ENCODE results near the gene FARSB. TPM values are rescaled to one million over a fixed set of nuclear protein-coding genes. Genes with fewer than 3 reads are reported as not detected.

Gene FARSB
- total RNA-seq, 1 experiment from 2014 or later, result 50.2 TPM

DNA sequence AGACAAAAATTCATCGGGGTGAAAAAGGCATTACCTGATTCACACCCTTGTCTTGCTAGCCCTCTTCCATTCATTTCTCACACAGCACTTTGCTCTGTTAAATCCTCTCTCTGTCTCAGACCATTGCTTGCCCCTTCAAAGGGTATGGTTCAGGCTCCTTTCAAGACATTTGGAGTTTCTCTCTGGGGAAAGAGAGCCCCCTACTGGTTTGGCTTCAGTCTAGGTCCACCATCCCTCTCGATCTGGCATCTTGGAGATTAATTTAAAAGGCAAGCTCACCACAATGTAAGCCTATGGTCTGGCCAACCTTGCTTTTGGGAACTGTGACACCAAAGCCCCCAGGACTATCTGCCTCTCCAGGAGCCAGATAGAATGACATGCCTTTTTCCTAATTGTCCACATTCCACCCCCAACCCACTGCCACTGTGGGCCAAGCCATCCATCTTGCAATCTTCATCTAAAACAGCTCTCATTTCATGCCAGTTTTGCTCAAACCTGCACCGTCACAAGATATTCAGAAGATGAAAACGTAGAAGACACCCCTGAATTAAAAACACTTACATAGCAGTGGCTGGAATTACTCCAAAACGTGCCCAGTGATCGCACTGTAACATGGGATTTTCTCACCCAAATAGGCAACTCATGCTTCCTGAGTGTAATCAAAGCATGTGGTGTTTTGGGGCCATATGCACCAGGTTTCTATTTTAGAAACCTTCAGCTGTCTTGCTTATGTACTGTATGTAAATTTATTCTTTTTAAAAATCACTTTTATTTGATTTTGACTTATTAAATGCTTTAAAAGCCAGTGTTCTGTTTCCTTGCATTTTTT lies 93.9 kb downstream of the FARSB start:
- intact Hi-C loops (cut with micrococcal nuclease; ENCODE audit: unreplicated experiment), result loop anchor here (1.0 to 2.0 kb wide), 4 partner anchors 51 to 524 kb away; no protein-coding TSS in a partner anchor
- ChIA-PET CTCF (interaction anchor here (0.5 to 2.1 kb wide), 10 partner anchors 11 to 524 kb away, joined by 3 to 37 read pairs (median 4); no protein-coding TSS in a partner anchor), POLR2A (ENCODE audit: unreplicated experiment) (interaction anchor here (0.6 kb wide), 1 partner anchor 30 kb away, joined by 4 read pairs; no protein-coding TSS in a partner anchor)
- Histone ChIP-seq H3K27me3 (ENCODE audit: insufficient read depth, low read depth) (no peaks in the 10 kb centered on the region), H3K4me1 (replicated peaks; ENCODE audit: insufficient read depth) (no peaks in the 10 kb centered on the region), H3F3A (ENCODE audit: insufficient read depth, low read depth) (no peaks in the 10 kb centered on the region; the same call in 1 of the 2 replicates), H3K36me3 (ENCODE audit: low read depth) (peaks cover 5% of the 10 kb centered on the region; the same call in 1 of the 2 replicates), H3K4me3 (no peak overlapping the region), H3K9me2 (ENCODE audit: insufficient read depth) (no peaks in the 10 kb centered on the region), H3K27ac (no peak overlapping the region), H2AFZ (no peak overlapping the region), H4K20me1 (ENCODE audit: insufficient read depth) (no peaks in the 10 kb centered on the region), H3K4me2 (no peak overlapping the region), H3K9me3 (ENCODE audit: insufficient read depth, low read depth) (no peaks in the 10 kb centered on the region), H3K79me2 (ENCODE audit: low read depth) (no peaks in the 10 kb centered on the region)
- DNase-seq, result peak; percentile 59 to 68
- TF ChIP-seq, protein P1, sequence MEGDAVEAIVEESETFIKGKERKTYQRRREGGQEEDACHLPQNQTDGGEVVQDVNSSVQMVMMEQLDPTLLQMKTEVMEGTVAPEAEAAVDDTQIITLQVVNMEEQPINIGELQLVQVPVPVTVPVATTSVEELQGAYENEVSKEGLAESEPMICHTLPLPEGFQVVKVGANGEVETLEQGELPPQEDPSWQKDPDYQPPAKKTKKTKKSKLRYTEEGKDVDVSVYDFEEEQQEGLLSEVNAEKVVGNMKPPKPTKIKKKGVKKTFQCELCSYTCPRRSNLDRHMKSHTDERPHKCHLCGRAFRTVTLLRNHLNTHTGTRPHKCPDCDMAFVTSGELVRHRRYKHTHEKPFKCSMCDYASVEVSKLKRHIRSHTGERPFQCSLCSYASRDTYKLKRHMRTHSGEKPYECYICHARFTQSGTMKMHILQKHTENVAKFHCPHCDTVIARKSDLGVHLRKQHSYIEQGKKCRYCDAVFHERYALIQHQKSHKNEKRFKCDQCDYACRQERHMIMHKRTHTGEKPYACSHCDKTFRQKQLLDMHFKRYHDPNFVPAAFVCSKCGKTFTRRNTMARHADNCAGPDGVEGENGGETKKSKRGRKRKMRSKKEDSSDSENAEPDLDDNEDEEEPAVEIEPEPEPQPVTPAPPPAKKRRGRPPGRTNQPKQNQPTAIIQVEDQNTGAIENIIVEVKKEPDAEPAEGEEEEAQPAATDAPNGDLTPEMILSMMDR (conservative IDR thresholded peaks at IDR 0.05), result peak; percentile 91
- TF ChIP-seq EZH2 (IDR thresholded peaks at IDR 0.05; ENCODE audit: low read depth), result no peak
- no TSS peak for BruUV-seq (replicated peaks)

DNA sequence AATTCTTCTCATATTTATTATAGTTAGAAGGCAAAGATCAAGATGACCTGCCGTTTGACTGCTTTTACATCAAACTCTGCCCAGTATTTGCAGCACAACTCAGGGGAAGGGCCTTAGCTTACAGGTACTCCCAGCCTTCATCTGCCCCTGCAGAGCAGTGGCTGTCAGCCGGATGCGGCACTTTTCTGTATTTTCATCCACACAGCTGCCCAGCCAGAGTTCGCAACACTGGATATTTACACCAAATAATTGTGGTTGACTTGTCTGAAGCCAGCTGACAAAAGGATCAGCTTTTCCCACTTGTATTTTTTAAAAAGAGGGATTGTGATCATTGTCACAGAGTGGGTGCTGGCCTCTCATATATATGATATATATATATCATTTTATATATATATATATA lies 94.7 kb downstream of the FARSB start:
- DNase-seq, result no peak
- no peaks in the 10 kb centered on the region for H3K27me3 ChIP-seq (ENCODE audit: insufficient read depth, low read depth)
- H2AFZ ChIP-seq, result no peak overlapping the region
- H3K9me2 ChIP-seq (ENCODE audit: insufficient read depth), result no peaks in the 10 kb centered on the region
- no peaks in the 10 kb centered on the region for H3K4me1 ChIP-seq (replicated peaks; ENCODE audit: insufficient read depth)
- no peaks in the 10 kb centered on the region for H3K79me2 ChIP-seq (ENCODE audit: low read depth)
- no peaks in the 10 kb centered on the region; the same call in 1 of the 2 replicates for H3F3A ChIP-seq (ENCODE audit: insufficient read depth, low read depth)
- H3K27ac ChIP-seq, result no peak overlapping the region
- CTCF ChIA-PET, result interaction anchor here (0.7 to 2.1 kb wide), 3 partner anchors 12 to 349 kb away, joined by 11 to 37 read pairs (median 14); no protein-coding TSS in a partner anchor
- H3K36me3 ChIP-seq (ENCODE audit: low read depth), result 0 out of 2 replicates have a peak, but pooled peaks cover under 1% of the 10 kb centered on the region
- POLR2A ChIA-PET (ENCODE audit: unreplicated experiment), result no interaction called here
- H3K4me2 ChIP-seq, result no peak overlapping the region
- no TSS peak for BruUV-seq (replicated peaks)
- H3K4me3 ChIP-seq, result no peak overlapping the region
- no peaks in the 10 kb centered on the region for H3K9me3 ChIP-seq (ENCODE audit: insufficient read depth, low read depth)
- no peak for TF ChIP-seq EZH2 (IDR thresholded peaks at IDR 0.05; ENCODE audit: low read depth)
- TF ChIP-seq, protein P1 (conservative IDR thresholded peaks at IDR 0.05), result no peak
- intact Hi-C loops (cut with micrococcal nuclease; ENCODE audit: unreplicated experiment), result loop anchor here (1.0 kb wide), 3 partner anchors 243 to 523 kb away; no protein-coding TSS in a partner anchor
- no peaks in the 10 kb centered on the region for H4K20me1 ChIP-seq (ENCODE audit: insufficient read depth)

DNA sequence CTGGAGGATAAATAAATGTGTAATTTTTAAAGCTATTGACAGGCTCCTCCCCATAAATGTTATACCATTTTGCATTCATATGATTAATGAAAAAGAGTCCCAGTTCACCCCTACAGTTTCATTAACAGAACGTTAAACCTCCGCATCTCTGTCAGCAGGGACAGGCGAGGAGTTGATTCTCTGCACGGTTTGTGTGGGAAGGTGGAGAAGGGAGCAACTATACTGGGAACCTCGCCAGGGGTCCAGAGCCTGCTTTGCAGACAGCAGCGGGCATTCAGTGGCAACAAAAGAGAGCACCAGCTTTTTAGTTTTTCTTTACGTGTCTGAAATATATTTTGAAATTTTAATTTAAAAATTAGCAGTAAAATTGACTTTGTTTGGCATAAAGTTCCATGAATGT lies 101.4 kb downstream of the FARSB start:
- intact Hi-C loops (cut with micrococcal nuclease; ENCODE audit: unreplicated experiment), result no loop called here
- no peak overlapping the region for H3K4me3 ChIP-seq
- no peak overlapping the region for H3K4me2 ChIP-seq
- no peak for DNase-seq
- no peaks in the 10 kb centered on the region for H3K79me2 ChIP-seq (ENCODE audit: low read depth)
- no peaks in the 10 kb centered on the region; the same call in 1 of the 2 replicates for H3K9me3 ChIP-seq (ENCODE audit: insufficient read depth, low read depth)
- ChIA-PET POLR2A (ENCODE audit: unreplicated experiment) (no interaction called here), CTCF (interaction anchor here (0.6 kb wide), 1 partner anchor 87 kb away, joined by 5 read pairs; no protein-coding TSS in a partner anchor)
- no peaks in the 10 kb centered on the region for H3F3A ChIP-seq (ENCODE audit: insufficient read depth, low read depth)
- TF ChIP-seq, protein P1 (conservative IDR thresholded peaks at IDR 0.05), result no peak
- no peak for TF ChIP-seq EZH2 (IDR thresholded peaks at IDR 0.05; ENCODE audit: low read depth)
- BruUV-seq (replicated peaks), result no TSS peak
- H4K20me1 ChIP-seq (ENCODE audit: insufficient read depth), result no peaks in the 10 kb centered on the region
- no peak overlapping the region for H2AFZ ChIP-seq
- H3K9me2 ChIP-seq (ENCODE audit: insufficient read depth), result no peaks in the 10 kb centered on the region
- no peaks in the 10 kb centered on the region for H3K36me3 ChIP-seq (ENCODE audit: low read depth)
- no peaks in the 10 kb centered on the region for H3K27me3 ChIP-seq (ENCODE audit: insufficient read depth, low read depth)
- H3K27ac ChIP-seq, result no peak overlapping the region
- H3K4me1 ChIP-seq (replicated peaks; ENCODE audit: insufficient read depth), result no peaks in the 10 kb centered on the region
